GM10266 (cell line): ENCODE measurements around the gene SLC43A1.

Experiments
- DNase-seq: peaks from one replicate; pipeline ENCODE4 v3.0.0; 2012; ENCODE audit errors: extremely low spot score
- TF ChIP-seq, protein P1 (sequence below): IDR thresholded peaks from 2 replicates; pipeline ENCODE4 v1.5.1; 2012; ENCODE audit warnings: mild to moderate bottlenecking, low read depth; ENCODE audit not compliant: control insufficient read depth, insufficient read depth; ENCODE audit errors: missing control alignments

The SLC43A1 gene

DNA sequence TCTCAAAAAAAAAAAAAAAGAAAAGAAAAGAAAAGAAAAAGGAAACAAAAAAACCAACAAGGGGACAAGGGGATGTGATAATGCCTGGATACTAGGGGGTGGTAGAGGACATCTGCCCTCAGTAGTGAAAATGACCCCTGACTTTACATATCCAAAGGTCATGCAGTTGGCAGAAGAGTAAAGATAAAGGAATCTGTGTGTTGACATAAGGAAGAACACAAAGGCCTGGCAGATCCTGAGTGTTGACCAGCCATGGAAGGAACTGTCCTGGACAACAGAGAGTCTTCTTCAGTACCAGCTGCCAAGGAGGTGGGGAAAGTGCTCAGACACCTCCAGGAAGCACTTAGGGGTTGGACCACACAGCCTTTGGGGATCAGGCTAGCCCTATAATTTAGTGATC, 12.6 kb downstream of the SLC43A1 start:
- TF ChIP-seq, protein P1, sequence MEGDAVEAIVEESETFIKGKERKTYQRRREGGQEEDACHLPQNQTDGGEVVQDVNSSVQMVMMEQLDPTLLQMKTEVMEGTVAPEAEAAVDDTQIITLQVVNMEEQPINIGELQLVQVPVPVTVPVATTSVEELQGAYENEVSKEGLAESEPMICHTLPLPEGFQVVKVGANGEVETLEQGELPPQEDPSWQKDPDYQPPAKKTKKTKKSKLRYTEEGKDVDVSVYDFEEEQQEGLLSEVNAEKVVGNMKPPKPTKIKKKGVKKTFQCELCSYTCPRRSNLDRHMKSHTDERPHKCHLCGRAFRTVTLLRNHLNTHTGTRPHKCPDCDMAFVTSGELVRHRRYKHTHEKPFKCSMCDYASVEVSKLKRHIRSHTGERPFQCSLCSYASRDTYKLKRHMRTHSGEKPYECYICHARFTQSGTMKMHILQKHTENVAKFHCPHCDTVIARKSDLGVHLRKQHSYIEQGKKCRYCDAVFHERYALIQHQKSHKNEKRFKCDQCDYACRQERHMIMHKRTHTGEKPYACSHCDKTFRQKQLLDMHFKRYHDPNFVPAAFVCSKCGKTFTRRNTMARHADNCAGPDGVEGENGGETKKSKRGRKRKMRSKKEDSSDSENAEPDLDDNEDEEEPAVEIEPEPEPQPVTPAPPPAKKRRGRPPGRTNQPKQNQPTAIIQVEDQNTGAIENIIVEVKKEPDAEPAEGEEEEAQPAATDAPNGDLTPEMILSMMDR: no peak

DNA sequence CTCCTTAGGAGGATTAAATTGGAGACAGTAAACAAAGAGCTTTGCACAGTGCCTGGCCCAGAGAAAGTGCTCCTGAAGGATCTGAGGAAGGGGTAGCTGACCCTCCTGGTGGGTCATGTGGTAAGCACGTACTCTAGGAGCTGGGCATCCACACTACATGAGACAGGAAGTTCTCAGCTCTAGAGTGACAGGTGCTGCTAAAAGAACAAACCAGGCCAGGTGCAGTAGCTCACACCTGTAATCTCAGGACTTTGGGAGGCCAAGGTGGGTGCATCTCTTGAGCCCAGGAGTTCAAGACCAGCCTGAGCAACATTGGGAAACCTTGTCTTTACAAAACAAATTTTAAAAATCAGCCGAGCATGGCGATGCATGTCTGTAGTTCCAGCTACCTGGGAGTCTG, 13.1 kb downstream of the SLC43A1 start:
- no peak for DNase-seq
- TF ChIP-seq, protein P1: no peak

More for the DNA sequence above, 12.6 kb downstream of the SLC43A1 start:
- DNase-seq: no peak

DNA sequence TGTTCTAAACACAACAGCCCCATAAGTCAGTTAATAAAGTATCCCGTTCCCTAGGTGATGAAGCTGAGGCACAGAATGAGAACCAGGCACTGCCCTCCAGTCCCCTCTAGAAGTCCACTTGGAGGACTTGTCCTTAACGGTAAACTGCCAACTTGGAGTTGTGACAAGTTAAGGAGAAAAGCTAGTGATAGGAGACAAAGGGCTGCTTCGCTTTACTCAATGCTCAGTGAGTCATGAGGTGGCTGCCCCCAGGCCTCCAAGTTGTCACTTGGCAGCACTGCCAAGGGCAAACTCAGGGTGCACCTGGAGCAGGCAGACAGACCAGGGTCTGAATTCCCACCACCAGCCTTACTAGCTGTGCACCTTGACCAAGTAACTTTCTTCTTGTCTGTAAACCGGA, 13.5 kb downstream of the SLC43A1 start:
- TF ChIP-seq, protein P1: no peak
- no peak for DNase-seq

DNA sequence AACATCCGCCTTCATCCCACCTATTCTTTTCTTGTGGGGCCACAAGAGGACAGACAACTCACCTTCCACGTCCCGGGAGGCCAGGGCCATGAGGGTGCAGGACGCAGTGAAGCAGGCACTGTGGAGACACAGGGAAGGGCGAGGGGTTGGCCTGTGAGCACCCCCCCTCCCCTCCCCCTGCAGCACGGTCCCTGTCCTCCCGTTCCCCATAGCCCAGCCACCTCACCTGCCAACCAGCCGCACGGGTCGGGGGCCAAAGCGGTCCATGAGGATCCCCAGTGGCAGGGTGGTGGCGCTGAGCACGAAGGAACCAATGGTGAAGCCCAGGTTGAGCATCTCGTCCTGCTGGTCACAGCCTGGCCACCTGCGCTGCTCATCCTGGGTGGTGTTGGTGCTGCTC, 14.6 kb downstream of the SLC43A1 start:
- TF ChIP-seq, protein P1: no peak
- DNase-seq: no peak

DNA sequence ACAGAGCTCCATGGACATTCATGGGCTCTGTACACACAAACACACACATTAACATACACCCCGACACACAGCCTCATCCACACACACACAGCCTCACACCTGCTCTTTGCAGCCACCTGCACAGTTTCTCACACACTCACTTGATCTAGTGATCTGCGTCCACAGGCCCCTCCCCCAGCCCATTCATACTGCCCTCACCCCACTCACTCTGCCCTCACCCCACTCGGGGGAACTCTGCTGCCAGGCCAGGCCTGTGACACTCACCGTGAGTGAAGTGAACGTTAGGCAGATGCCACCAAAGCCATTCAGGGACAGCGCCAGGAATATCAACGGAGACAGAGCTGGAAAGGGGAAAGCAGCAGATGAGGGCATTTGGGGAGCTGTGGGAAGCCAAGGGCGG, 15.0 kb downstream of the SLC43A1 start:
- TF ChIP-seq, protein P1: no peak
- DNase-seq: no peak

DNA sequence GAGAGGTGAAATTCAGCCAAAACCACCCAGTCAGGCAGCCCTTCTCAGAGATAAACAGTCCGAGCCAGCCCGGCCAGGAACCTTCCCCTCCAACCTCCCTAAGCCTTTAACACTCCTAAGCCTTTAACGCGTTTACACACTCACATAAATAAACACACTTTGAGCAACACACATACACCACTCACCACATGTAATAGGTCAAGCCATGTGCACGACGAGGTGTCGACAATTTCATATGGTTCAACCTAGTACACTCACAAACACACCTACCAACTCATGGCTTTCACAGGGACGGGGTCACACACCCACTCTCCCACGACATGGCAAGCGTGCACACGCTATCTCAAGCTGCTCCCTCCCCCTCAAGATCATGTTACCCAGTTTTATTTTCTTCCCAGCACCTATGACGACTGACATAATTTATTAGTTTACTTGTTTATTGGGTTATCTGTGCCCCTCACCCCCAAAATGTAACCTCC, 15.5 kb downstream of the SLC43A1 start:
- DNase-seq: no peak
- TF ChIP-seq, protein P1: no peak

DNA sequence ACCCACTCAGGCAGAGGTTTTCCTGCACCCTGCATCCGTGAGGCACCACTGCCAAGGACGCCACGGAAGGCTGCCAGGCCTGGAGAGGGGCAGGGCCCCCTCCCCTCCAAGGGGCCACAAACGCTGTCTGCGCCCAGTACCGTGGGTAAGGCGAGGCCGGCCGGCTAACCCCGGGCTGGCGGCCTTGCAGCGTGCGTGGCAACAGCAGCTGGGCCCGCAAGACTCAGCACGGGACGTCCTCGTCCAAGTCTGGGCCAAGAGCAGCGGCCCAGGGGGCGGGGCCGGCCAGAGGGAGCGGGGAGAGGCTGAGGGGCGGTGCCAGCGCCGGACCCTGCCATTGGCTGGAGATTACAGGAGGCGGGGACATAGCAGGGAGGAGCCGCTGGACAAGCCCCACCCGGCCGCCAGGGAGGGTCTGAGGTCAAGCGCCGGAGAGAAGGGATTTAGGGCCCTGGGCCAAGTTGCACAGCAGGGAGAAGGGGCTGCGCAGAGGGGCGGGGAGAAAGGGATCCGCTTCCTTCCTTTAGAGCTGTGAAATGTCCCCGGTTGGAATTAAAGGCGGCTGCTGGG, 16.0 kb downstream of the SLC43A1 start:
- peak; percentile 90 for DNase-seq
- TF ChIP-seq, protein P1: no peak
